CD4-positive, alpha-beta T cell treated with Interleukin-17A for 4 hours (primary cell): ENCODE data around the gene GZMH.
"Not testable (repeated sequence)": the region's sequence is repeated elsewhere in the genome, so short reads cannot be mapped to it uniquely, and the experiment has no call there.

ENCODE experiments used
- DNase-seq: peaks from one replicate; pipeline ENCODE4 v3.0.0-alpha.2; 2020; ENCODE audit warnings: mixed read lengths

GZMH gene, protein sequence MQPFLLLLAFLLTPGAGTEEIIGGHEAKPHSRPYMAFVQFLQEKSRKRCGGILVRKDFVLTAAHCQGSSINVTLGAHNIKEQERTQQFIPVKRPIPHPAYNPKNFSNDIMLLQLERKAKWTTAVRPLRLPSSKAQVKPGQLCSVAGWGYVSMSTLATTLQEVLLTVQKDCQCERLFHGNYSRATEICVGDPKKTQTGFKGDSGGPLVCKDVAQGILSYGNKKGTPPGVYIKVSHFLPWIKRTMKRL

DNA sequence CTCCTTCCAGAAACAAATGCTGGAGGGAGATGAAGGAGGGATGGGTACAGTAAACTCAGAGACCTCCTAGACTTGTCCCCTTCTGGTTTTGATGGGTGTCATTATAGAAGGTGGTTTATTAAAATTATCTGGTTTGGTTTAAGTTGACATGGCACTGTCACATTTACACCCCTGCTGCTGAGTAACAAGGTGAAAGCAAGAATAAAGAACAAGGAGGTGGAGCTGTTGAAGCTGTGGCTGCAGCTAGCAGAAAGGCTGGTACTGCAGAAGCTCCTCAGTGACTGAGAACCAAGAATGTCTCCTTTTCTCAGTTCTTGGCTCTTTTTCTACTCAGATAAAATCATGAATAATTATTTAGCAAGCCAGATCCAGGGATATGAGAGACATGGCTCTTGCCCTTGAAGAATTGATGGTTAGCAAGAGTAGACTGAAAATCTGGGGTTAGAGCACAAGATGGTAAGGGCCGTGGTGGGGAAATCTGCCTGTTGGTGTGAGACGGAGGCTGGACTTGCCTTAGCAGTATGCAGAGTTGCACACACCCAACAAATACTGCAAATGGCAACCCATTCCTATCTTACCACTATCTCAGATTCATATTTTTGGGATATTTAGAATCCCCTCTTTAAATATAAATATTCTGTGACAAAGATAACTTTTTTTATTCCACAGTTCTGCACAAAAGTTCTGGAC, at the start of gene GZMH:
Gene GZMH, minus strand, starts transcription at position 31 of the 690 bp plus-strand sequence. CDS start 72 bp downstream, outside the sequence.
- DNase-seq: no peak

DNA sequence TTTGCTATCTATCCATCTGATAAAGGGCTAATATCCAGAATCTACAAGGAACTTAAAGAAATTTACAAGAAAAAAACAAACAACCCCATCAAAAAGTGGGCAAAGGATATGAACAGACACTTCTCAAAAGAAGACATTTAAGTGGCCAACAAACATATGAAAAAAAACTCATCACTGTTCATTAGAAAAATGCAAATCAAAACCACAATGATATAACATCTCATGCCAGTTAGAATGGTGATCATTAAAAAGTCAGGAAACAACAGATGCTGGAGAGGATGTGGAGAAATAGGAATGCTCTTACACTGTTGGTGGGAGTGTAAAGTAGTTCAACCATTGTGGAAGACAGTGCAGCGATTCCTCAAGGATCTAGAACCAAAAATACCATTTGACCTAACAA, 38.9 kb upstream of the GZMH start:
- DNase-seq: not testable (repeated sequence)

DNA sequence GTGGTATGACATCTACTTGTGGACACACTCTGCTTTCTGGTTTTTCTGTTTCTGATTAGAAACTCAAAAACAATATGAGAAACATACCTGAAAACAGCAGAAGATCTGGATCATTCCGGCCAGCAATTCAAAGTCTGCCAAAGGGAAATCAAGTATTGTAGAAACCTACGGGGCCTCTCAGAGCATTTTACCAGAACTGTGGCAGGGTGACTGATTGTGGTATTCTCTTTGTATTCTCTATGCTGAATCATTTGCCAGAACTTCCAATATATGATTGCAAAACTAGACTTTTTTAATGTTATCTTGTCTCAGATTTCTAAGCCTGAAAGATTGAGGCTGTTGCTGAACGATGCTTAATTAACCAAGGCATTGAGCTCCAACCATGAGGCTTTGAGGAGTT, 30.4 kb upstream of the GZMH start:
- no peak for DNase-seq

DNA sequence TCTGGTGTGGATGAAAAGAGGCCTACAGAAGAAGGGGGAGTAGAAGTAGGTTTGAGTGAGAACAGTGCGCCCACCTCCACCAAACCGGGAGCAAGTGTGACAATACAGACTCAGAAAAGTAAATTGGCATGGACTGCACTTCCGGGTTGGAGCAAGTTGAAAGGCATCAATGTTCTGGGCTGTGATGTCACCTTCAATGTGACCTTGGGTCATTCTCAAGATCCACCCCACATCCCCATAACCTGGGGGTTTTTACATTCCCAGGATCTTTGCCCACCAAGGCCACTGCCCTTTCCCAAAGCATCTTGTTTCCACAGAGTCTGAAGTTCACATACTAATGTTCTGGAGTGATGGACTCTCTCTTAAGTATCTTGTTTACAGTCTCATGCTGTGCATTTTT, 29.8 kb upstream of the GZMH start:
- no peak for DNase-seq

DNA sequence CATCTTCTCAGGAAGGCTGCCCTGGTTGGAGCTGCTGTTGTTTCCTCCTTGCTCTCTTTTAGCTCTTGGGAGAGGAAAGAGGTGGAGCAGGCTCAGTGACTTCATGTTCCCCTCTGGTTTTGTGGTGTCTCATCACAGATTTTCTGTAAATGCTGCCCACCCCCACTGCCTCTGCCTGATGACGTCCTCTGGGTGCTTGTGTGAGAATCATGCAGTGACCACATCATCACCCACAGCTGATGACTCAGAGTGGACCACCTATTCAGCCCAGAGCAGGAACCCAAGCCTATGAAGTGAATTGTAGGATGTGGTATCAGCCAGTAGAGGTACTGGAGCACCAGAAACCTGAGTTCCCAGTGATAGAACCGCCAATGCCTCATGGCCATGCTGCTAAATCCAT, 24.7 kb upstream of the GZMH start, which contains the start of gene GZMB:
Gene GZMB, minus strand, starts transcription at position 33 of the 400 bp plus-strand sequence. Its CDS starts 30 bp downstream, at position 3.
- DNase-seq: peak; percentile 28

DNA sequence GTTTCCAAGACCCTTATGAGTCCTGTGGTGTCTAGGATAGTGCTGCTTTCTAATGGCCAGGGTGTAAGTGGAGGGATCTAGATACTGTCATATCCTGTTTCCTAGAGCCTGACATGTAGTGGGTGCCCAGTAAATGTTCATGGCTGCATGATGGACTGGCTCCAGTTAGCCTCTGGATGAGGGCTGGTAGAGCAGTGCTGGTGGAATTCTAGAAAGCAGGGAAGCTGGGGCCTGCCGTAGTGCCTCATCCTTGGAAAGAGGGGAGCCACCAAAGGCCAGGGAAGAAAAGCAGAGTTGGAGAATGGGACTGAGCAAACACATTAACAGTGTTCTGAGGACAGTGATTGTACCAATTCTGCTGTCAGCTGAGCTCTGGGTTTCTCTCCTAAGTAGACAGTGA, 23.9 kb upstream of the GZMH start:
- no peak for DNase-seq

DNA sequence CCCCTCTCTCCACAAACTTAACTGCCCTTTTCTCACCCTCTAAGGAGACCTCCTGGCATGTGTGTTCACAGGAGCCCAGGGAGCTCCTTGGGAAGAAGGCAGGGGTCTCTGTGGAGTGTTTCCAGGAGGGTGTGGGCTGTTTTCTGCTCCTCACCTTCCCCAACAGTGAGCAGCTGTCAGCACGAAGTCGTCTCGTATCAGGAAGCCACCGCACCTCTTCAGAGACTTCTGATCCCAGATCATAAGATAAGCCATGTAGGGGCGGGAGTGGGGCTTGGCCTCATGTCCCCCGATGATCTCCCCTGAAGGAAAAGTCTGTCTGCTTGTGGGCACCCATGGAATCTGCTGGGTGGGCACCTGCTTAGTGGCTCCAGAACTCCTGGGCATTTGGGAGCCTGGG, 23.3 kb upstream of the GZMH start:
- no peak for DNase-seq

DNA sequence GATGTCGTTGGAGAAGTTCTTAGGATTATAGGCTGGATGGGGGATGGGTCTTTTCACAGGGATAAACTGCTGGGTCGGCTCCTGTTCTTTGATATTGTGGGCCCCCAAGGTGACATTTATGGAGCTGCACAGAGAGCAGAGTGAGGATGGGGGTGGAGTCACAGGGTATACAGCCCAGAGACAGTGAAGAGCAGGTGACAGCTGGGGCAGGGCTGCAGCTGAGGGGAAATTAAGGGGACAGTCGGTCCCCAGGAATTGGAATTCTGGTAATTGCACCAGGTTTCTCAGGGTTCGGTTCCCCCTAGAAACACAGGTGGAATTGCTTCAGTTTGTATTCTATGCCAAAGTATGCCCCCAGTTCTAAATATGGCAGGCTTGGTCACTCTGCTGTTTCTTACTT, 22.9 kb upstream of the GZMH start:
- DNase-seq: no peak

DNA sequence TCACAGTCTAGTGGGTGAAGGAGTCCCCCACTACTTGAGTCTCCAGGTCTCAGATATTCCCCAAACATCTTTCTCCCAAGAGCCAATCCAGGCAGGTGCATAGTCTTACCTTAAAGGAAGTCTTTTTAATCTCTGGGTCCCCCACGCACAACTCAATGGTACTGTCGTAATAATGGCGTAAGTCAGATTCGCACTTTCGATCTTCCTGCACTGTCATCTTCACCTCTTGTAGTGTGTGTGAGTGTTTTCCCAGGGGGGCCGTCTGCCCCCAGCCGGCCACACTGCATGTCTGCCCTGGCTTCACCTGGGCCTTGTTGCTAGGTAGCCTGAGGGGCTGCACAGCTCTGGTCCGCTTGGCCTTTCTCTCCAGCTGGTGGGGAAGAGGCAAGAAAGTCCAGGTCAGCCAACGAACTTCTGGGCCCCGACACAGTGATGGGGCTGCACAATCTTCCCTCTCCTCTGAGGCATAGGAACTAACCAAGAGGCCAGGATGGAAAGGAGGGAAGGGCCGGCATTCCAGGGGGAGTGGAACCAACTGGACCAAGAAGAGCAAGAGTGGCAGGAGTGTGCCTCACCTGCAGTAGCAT, 22.4 kb upstream of the GZMH start:
- no peak for DNase-seq

DNA sequence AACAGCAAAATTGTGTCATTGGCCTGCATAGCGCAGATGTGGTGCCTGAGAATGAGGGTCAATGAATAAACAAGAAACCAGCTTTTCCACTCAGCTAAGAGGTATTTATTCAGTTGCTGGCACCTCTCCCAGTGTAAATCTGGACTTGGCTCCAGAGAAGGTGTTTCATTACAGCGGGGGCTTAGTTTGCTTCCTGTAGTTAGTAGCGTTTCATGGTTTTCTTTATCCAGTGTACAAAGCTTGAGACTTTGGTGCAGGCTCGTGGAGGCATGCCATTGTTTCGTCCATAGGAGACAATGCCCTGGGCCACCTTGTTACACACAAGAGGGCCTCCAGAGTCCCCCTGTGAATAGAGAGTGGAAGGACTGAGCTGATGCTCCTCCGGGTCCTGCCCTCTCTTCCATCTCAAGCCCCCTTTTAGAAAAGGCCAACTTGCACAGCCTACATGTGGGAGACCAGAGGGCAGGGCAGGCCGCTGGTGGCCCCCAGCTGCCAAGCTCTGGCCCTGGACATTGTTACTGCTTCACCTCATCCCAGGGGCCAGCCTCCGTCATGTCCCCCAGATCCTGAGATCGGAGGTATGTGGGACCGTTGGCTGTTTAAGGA, 21.5 kb upstream of the GZMH start:
- DNase-seq: no peak

DNA sequence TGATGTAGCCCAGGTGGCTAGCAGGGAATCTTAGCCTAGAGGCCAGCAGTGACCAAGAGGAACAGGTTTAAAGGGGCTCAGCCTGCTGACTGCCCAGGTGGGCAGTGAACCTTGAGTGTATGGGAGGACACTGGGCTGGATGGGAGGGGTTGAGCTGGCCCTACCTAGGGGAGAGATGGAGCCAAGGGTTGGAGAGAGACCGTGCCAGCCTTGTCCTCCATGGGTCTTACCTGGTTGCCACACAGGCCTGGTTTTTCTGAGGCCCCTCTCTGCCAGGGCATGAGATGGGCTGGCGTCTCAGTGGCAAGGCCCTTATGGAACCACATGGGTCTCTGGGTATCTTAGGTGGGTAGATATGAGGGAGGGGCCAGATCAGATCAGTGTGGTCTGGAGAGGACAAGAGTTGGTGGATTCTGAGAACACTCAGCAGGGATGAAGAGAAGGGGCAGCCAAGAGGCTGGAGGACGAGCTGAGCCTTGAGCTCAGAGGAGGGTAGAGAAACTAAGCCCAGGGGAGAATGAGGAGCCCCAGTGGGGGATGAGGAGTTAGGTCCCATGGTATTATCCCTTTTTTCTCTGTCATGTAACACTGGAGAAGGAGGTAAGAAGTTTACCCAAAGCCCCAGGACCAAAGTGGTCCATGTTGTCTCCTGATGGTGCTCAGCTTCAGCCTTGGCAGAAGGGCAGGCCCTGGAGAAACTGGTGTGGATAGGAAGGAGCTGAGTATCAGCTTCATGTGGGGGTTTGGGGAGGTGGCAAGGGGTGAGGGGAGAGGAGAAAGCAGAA, 20.8 kb upstream of the GZMH start:
- no peak for DNase-seq

DNA sequence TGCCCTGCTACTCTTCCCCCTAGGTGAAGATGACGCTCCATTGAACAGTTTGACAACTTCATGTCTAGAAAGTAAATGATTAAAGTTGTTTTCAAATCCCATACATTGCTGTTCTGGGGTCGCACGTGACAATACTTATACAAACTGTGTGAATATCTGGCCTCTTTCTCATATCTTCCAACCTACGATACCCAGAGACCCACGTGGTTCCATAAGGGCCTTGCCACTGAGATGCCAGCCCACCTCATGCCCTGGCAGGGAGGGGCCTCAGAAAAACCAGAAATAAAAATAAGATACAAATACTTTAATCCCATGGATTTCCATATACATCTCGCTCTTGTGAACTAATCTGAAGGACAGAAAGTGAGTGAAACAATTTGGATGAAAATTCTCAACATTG, 20.0 kb upstream of the GZMH start:
- no peak for DNase-seq

DNA sequence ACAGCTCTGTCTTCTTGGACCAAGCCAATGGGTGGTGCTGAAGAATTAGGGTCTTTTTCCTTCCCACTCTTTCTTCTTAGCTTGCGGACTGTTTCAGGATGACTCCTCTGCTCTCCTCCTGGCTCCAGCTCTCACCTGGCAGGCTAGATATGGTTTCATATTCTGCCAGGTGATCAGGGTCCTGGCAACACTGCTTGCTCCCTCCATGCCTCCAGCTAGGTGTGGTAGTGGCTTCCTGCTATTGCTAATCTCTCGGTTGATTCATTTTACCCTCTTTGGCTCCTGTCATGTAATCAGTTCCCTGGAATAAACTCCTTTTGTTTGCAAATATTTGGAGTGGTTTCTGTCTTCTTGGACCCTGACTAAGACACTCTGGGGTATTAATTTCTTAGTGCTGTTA, 4.3 kb upstream of the GZMH start:
- DNase-seq: no peak

DNA sequence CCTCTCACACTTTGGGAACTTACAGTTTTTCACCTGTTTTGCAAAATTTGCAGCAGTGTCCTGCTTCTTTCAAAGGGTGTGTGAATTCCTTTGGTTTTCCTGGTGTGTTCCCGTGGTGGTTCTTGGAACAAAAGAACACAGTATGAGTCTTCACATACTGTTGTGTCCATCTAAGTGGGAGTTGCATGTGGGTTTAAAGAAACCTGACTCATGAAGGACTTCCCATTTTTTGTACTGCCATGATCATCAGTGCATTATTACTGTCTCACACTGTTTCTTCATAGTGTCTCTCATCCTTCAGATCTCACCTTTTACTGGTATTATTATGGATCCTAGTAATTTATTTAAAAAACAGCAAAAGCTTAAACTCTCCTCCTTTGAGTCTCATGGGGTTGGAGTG, 3.8 kb upstream of the GZMH start:
- no peak for DNase-seq

DNA sequence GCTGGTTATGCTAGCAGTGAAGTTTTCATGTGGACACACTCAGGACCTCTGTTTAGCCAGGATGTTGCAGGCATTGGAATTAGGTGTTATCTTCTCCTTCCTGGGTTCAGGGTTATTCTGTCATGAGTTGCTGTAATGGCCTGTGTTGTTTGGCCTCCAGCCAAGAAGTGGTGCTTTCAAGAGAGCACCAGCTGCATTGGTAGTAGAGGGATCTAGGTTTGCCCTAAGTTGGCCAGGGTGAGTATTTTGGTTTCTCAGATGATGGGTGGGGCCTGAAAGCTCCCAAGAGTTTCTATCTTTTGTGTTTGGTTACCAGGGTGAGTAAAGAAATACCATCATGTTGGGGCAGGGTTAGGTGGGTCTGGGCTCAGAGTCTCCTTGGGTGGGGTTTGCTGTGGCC, 2.7 kb upstream of the GZMH start:
- no peak for DNase-seq

DNA sequence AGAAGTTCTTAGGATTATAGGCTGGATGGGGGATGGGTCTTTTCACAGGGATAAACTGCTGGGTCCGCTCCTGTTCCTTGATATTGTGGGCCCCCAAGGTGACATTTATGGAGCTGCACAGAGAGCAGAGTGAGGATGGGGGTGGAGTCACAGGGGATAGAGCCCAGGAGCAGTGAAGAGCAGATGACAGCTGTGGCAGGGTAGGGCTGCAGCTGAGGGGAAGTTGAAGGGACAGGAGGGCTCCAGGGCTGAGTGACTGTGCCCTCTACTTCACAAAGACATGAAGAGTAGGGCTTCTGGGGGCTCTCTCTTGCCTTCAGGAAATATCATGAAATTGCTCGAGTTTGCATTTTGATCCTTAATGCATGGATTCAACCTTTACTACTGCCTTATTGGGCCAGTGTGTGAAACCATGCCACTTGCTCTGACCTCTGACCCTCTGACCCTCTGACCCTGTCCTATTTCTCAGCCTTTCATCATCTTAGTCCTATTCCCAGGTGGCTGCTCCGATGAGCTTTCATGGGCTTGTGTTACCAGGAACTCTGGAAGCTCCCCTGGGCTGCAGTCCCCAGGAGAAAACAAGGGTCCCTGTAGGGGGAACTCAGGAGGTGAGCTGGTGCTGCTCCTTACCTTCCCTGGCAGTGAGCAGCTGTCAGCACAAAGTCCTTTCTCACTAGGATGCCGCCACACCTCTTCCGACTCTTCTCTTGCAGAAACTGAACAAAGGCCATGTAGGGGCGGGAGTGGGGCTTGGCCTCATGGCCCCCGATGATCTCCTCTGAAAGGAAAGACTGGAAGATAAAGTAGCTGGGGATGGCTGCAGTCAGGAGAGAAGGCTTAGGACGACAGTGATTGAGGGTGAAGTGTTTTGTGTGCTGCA, 1.6 kb downstream of the GZMH start:
- DNase-seq: no peak

DNA sequence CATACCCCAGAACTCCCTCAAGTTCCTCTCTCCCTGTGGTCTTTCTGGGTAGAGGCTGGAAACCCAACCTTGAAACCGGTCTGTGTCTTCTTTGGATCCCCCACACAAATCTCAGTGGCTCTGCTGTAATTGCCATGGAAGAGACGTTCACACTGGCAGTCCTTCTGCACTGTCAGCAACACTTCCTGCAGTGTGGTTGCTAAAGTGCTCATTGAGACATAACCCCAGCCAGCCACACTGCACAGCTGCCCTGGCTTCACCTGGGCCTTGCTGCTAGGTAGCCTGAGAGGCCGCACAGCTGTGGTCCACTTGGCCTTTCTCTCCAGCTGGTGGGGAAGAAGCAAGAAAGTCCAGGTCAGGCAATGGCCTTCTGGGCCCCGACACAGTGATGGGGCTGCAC, 2.4 kb downstream of the GZMH start:
- DNase-seq: no peak

DNA sequence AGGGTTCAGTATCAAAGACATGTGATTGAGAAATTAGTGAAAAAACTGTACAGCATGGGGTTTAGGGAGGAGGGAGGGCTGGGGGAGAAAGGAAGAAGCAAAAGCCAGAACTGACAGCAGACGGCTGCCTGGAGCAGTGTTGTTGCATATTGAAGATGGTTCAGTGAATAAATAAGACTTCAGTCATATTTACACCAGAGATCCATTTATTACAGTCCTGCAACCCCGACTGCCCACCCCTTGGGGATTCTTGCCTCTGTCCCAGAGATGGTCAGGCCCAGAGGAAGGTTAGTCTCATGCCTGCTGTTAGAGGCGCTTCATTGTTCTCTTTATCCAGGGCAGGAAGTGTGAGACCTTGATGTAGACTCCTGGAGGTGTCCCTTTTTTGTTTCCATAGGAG, 3.2 kb downstream of the GZMH start:
- DNase-seq: no peak

DNA sequence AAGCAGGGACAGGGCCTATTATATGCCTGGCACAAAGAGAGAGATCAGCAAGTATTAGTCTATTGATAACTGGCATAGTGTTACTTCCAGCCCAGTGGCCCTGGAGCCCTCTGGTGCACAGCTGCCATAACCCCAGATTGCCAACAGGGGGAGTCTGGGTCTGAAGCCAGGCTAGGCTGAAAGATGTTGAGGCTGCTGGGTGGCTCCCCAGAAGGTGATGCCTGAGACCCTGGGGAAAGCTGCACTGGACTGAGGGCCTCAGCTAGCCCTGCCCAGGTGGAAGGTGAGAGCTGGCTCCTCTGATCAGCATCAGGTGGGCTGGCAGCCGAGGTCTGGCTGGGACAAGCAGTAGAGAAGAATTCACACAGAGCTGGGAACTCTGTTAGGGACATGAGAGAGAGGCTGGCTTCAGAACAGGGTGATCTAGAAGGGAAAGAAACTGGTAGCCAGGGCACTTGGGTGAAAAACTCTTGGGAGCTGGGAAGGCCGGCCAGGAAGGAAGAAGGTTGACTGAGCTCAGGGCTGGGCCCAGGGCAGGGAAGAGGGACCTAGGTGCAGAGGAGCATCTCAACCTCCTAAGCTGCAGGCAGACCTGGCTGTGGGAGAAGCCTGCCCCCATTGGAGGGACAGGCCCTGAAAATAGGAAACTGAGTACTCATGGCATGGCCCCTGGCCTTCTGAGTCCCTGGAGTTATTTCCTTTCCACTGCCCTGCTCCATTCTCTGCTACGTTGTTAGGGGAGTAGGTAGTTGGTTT, 3.9 kb downstream of the GZMH start:
- peak; percentile 68 for DNase-seq

DNA sequence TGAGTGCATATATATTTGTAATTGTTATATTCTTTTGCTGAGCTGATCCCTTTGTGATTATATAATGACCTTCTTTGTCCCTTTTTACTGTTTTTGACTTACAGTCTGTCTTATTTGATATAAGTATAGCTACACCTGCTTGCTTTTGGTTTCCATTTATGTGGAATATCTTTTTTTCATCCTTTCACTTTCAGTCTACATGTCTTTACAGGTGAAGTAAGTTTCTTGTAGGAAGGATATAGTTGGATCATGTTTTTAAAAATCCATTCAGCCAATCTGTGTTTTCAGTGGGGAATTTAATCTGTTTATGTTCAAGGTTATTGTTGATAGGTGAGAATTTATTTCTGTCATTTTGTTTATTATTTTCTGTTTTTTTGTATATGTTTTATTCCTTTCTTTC, 12.1 kb downstream of the GZMH start:
- no peak for DNase-seq

DNA sequence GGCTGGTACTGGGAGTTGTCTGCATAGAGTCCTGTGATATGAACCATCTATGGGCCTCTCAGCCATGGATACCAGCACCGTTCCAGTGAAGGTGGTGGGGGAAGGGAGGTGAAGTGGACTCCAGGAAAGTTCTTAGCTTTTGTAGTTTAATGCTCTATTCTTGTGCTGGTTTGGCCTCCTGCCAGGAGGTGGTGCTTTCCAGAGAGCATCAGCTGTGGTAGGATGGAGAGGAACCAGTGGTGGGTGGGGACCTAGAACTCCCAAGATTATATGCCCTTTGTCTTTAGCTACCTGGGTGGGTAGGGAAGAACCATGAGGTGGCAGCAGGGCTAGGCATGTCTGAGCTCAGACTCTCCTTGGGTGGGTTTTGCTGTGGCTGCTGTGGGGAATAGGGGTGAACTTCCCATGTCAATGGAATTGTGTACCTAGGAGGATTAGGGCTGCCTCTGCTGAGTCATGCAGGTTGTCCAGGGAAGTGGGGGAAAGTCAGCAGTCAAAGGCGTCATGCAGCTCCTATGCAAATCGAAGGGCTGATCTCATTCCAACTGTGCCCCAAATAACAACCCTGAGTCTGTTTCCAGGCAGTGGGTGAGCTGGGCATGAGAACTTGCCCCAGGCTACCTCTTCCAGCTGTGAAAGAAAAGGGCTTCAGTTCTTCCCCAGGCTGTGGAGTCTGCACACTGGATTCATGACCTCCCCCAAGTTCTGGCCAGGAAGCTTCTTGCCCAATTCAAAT, 14.2 kb downstream of the GZMH start:
- no peak for DNase-seq
